K562 (cell line): ENCODE results near the gene MEIS1. TPM values are rescaled to one million over a fixed set of nuclear protein-coding genes. Genes with fewer than 3 reads are reported as not detected.
A peak's percentile ranks its signal among the peaks of the same experiment; 100 is the strongest.

ENCODE experiments used
- BHLHE40 ChIP-seq: IDR thresholded peaks from 2 replicates; pipeline ENCODE4 v1.6.1; 2011; ENCODE audit warnings: low read length, improper control_type of control experiment
- CEBPB ChIP-seq: fragments of 450-650 bp; IDR thresholded peaks from 2 replicates; pipeline ENCODE4 v1.6.1; 2016; ENCODE audit warnings: missing genetic modification characterization, missing compliant biosample characterization
- CEBPG ChIP-seq, 3 experiments: fragments of 200-800 bp in 1 of 3; sonication (Bioruptor generic) in 1 of 3; sonication (generic) in 1 of 3; formaldehyde crosslinking in 1 of 3; IDR thresholded peaks in 2 of 3; conservative IDR thresholded peaks in 1 of 3; 2 replicates each; pipeline versions ENCODE4 v1.6.1 to v1.8.0; 2016 to 2022; ENCODE audit warnings: missing compliant biosample characterization in 2 of 3, missing genetic modification characterization in 2 of 3, mild to moderate bottlenecking in 1 of 3, missing genetic modification reagents in 1 of 3
- CTBP1 ChIP-seq: fragments of 450-650 bp; IDR thresholded peaks from 2 replicates; pipeline ENCODE4 v1.6.1; 2016; ENCODE audit warnings: borderline replicate concordance
- IFI16 ChIP-seq: fragments of 250-450 bp; sonication (Bioruptor Pico); IDR thresholded peaks from 2 replicates; pipeline ENCODE4 v2.1.2; 2022; ENCODE audit warnings: mild to moderate bottlenecking, inconsistent platforms
- JUN ChIP-seq, 2 experiments: sonication (generic) in 1 of 2; formaldehyde crosslinking in 1 of 2; IDR thresholded peaks; 2 replicates each; pipeline versions ENCODE4 v1.6.1 to v1.8.0; 2012 to 2022; ENCODE audit warnings: borderline replicate concordance in 2 of 2, mild to moderate bottlenecking in 2 of 2, improper control_type of control experiment in 1 of 2, low read depth in 1 of 2, low read length in 1 of 2, missing genetic modification reagents in 1 of 2
- KDM1A ChIP-seq, 2 experiments: fragments of 450-650 bp; IDR thresholded peaks; 2 replicates each; pipeline ENCODE4 v1.6.1; 2016; ENCODE audit warnings: mild to moderate bottlenecking in 2 of 2
- KLF6 ChIP-seq: fragments of 250-450 bp; sonication (Bioruptor Pico); IDR thresholded peaks from 2 replicates; pipeline ENCODE4 v1.4.0; 2020; ENCODE audit warnings: mild to moderate bottlenecking, moderate library complexity, borderline replicate concordance
- PCBP2 ChIP-seq: fragments of 200-400 bp; formaldehyde crosslinking; IDR thresholded peaks from 2 replicates; pipeline ENCODE4 v1.6.1; 2018; ENCODE audit warnings: low read length, low read depth, mild to moderate bottlenecking, moderate library complexity; ENCODE audit not compliant: poor library complexity, severe bottlenecking
- PRPF4 ChIP-seq: fragments of 200-400 bp; formaldehyde crosslinking; IDR thresholded peaks from one replicate; pipeline ENCODE4 v1.6.1; 2017; ENCODE audit warnings: low read length, low read depth, mild to moderate bottlenecking; ENCODE audit not compliant: insufficient read depth, poor library complexity, severe bottlenecking
- ZBTB2 ChIP-seq: fragments of 450-650 bp; IDR thresholded peaks from 2 replicates; pipeline ENCODE4 v1.6.1; 2016; ENCODE audit warnings: antibody characterized with exemption
- ZFP91 ChIP-seq: sonication (generic); formaldehyde crosslinking; IDR thresholded peaks from 2 replicates; pipeline ENCODE4 v1.8.0; 2022; ENCODE audit warnings: mild to moderate bottlenecking, missing genetic modification reagents
- ZNF24 ChIP-seq: fragments of 450-650 bp; IDR thresholded peaks from 2 replicates; pipeline ENCODE4 v1.6.1; 2016
- ZNF282 ChIP-seq: sonication (generic); formaldehyde crosslinking; IDR thresholded peaks from 2 replicates; pipeline ENCODE4 v1.8.1; 2023; ENCODE audit warnings: missing genetic modification reagents
- ZNF644 ChIP-seq: fragments of 200-800 bp; sonication (Bioruptor generic); IDR thresholded peaks from 2 replicates; pipeline ENCODE4 v1.6.1; 2016; ENCODE audit warnings: low read depth, missing genetic modification characterization, missing compliant biosample characterization
- ZNF766 ChIP-seq: fragments of 200-800 bp; sonication (Bioruptor generic); conservative IDR thresholded peaks from 2 replicates; pipeline ENCODE4 v1.6.1; 2016; ENCODE audit warnings: missing genetic modification characterization, missing compliant biosample characterization
- polyA plus RNA-seq, 8 experiments: library from polyadenylated mRNA; depleted of rRNA in 4 of 8; stranded (reverse) in 5 of 8; unstranded in 3 of 8; fragments of >200 nt; fragmentation: Nextera tagmentation in 2 of 8; fragmentation: Illumina TruSeq in 1 of 8; extraction: Ambion mirVana in 2 of 8; extraction: Trizol in 1 of 8; gene quantifications; 2 replicates each; pipeline versions ENCODE4 v1.2.1 to v1.2.3, GENCODE V29; 2011 to 2014; ENCODE audit warnings: inconsistent platforms in 1 of 8, missing spikeins in 1 of 8
- total RNA-seq, 7 experiments: library from RNA; depleted of rRNA in 6 of 7; stranded (reverse); fragments of >200 nt in 6 of 7; fragmentation: Illumina TruSeq in 2 of 7; extraction: Trizol in 2 of 7; gene quantifications; 2 replicates each; pipeline versions ENCODE4 v1.2.1 to v1.2.3, GENCODE V29; 2011 to 2021; ENCODE audit warnings: low replicate concordance in 1 of 7

The MEIS1 gene
- total and polyA plus RNA-seq, 9 of the 15 experiments (the other 6 are each of a cell fraction or from before 2014, with no cell fraction given) = 2.3 to 9.0 (median 5.9) TPM

GRCh38 chr2:66494708-66495107 lies 59.8 kb downstream of the MEIS1 start (continued):
- TF ChIP-seq ZBTB2 (no peak), CEBPB (tag) (peak; percentile 94), ZNF644 (tag) (no peak), JUN (IDR thresholded peaks at IDR 0.05; ENCODE audit: borderline replicate concordance, low read depth, low read length) (no peak), JUN (CRISPR knock-in tag; IDR thresholded peaks at IDR 0.05; ENCODE audit: borderline replicate concordance) (no peak), ZNF282 (no peak), CTBP1 (no peak), CEBPG (CRISPR knock-in tag; IDR thresholded peaks at IDR 0.05) (no peak), CEBPG (tag; conservative IDR thresholded peaks at IDR 0.05 in 1 of 2, IDR thresholded peaks at IDR 0.05 in 1 of 2) (peak; percentile 81 to 86), PRPF4 (no peak), KDM1A (IDR thresholded peaks at IDR 0.05) (no peak), PCBP2 (no peak), ZNF24 (no peak), IFI16 (CRISPR knock-in tag) (no peak), ZFP91 (no peak), ZNF766 (CRISPR knock-in tag) (no peak), BHLHE40 (no peak), KLF6 (CRISPR knock-in tag) (no peak)
